ENCODE results near the gene TRIM38.
A peak's percentile ranks its signal among the peaks of the same experiment; 100 is the strongest.
"Not testable (repeated sequence)": the region's sequence is repeated elsewhere in the genome, so short reads cannot be mapped to it uniquely, and the experiment has no call there.

TRIM38 gene

GRCh38 chr6:25927756-25928216 is 34.8 kb upstream of the TRIM38 start:
- Histone ChIP-seq H3K36me3 (ENCODE audit: insufficient read depth, low read length) (no peaks in the 10 kb centered on the region), H3K4me1 (ENCODE audit: control insufficient read depth, insufficient read depth, low read length, unreplicated experiment) (no peaks in the 10 kb centered on the region)

GRCh38 chr6:25928562-25929324 is 33.9 kb upstream of the TRIM38 start:
- Histone ChIP-seq H3K79me2 (ENCODE audit: control insufficient read depth, insufficient read depth, low read length, unreplicated experiment) (no peaks in the 10 kb centered on the region), H3K27me3 (ENCODE audit: insufficient read depth, low read length) (no peaks in the 10 kb centered on the region), H3K4me3 (ENCODE audit: low read depth, low read length) (no peak overlapping the region), H3K36me3 (ENCODE audit: insufficient read depth, low read length) (no peaks in the 10 kb centered on the region), H3K27ac (ENCODE audit: low read depth, low read length) (no peak overlapping the region), H3K4me1 (ENCODE audit: control insufficient read depth, insufficient read depth, low read length, unreplicated experiment) (no peaks in the 10 kb centered on the region), H2AFZ (ENCODE audit: low read length, unreplicated experiment) (no peak overlapping the region)

More at GRCh38 chr6:25927756-25928216, 34.8 kb upstream of the TRIM38 start:
- no peak overlapping the region for H2AFZ ChIP-seq (ENCODE audit: low read length, unreplicated experiment)
- H3K27ac ChIP-seq (ENCODE audit: low read depth, low read length), result no peak overlapping the region
- H3K27me3 ChIP-seq (ENCODE audit: insufficient read depth, low read length), result no peaks in the 10 kb centered on the region
- H3K79me2 ChIP-seq (ENCODE audit: control insufficient read depth, insufficient read depth, low read length, unreplicated experiment), result no peaks in the 10 kb centered on the region
- no peak overlapping the region for H3K4me3 ChIP-seq (ENCODE audit: low read depth, low read length)

GRCh38 chr6:25929785-25930184 is 32.8 kb upstream of the TRIM38 start:
- not testable (repeated sequence) for H3K27ac ChIP-seq (ENCODE audit: low read depth, low read length); H2AFZ ChIP-seq (ENCODE audit: low read length, unreplicated experiment); H3K79me2 ChIP-seq (ENCODE audit: control insufficient read depth, insufficient read depth, low read length, unreplicated experiment); H3K27me3 ChIP-seq (ENCODE audit: insufficient read depth, low read length); H3K4me3 ChIP-seq (ENCODE audit: low read depth, low read length); H3K4me1 ChIP-seq (ENCODE audit: control insufficient read depth, insufficient read depth, low read length, unreplicated experiment); H3K36me3 ChIP-seq (ENCODE audit: insufficient read depth, low read length)

- Histone ChIP-seq H3K4me1 (ENCODE audit: control insufficient read depth, insufficient read depth, low read length, unreplicated experiment) (peaks cover 5% of the 10 kb centered on the region), H3K79me2 (ENCODE audit: control insufficient read depth, insufficient read depth, low read length, unreplicated experiment) (no peaks in the 10 kb centered on the region), H3K36me3 (ENCODE audit: insufficient read depth, low read length) (no peaks in the 10 kb centered on the region), H3K27ac (ENCODE audit: low read depth, low read length) (no peak within 1 kb of the TSS), H3K4me3 (ENCODE audit: low read depth, low read length) (no peak within 1 kb of the TSS), H2AFZ (ENCODE audit: low read length, unreplicated experiment) (no peak within 1 kb of the TSS), H3K27me3 (ENCODE audit: insufficient read depth, low read length) (no peaks in the 10 kb centered on the region)
These were observed 31.8 kb upstream of the TRIM38 start, which contains the start of gene SLC17A2 for GRCh38 chr6:25930532-25931410. TSS of gene SLC17A2 (minus strand) at chr6:25930691. CDS start at chr6:25925796, 4,895 bp downstream.

- Histone ChIP-seq H3K4me3 (ENCODE audit: low read depth, low read length) (no peak overlapping the region), H3K4me1 (ENCODE audit: control insufficient read depth, insufficient read depth, low read length, unreplicated experiment) (peaks cover 5% of the 10 kb centered on the region), H3K27me3 (ENCODE audit: insufficient read depth, low read length) (no peaks in the 10 kb centered on the region), H3K27ac (ENCODE audit: low read depth, low read length) (no peak overlapping the region), H2AFZ (ENCODE audit: low read length, unreplicated experiment) (no peak overlapping the region), H3K36me3 (ENCODE audit: insufficient read depth, low read length) (no peaks in the 10 kb centered on the region), H3K79me2 (ENCODE audit: control insufficient read depth, insufficient read depth, low read length, unreplicated experiment) (no peaks in the 10 kb centered on the region)
These were observed 31.2 kb upstream of the TRIM38 start for GRCh38 chr6:25931411-25931709.

- no peaks in the 10 kb centered on the region for H3K36me3 ChIP-seq (ENCODE audit: insufficient read depth, low read length)
- no peak overlapping the region for H3K4me3 ChIP-seq (ENCODE audit: low read depth, low read length)
- H3K27ac ChIP-seq (ENCODE audit: low read depth, low read length), result peak overlapping the region; percentile 15
- peaks cover 5% of the 10 kb centered on the region for H3K4me1 ChIP-seq (ENCODE audit: control insufficient read depth, insufficient read depth, low read length, unreplicated experiment)
- no peaks in the 10 kb centered on the region for H3K27me3 ChIP-seq (ENCODE audit: insufficient read depth, low read length)
- H3K79me2 ChIP-seq (ENCODE audit: control insufficient read depth, insufficient read depth, low read length, unreplicated experiment), result no peaks in the 10 kb centered on the region
- no peak overlapping the region for H2AFZ ChIP-seq (ENCODE audit: low read length, unreplicated experiment)
These were observed 28.4 kb upstream of the TRIM38 start for GRCh38 chr6:25934156-25934555.

- H3K27me3 ChIP-seq (ENCODE audit: insufficient read depth, low read length), result no peaks in the 10 kb centered on the region
- no peak overlapping the region for H2AFZ ChIP-seq (ENCODE audit: low read length, unreplicated experiment)
- H3K27ac ChIP-seq (ENCODE audit: low read depth, low read length), result peak overlapping the region; percentile 15
- H3K36me3 ChIP-seq (ENCODE audit: insufficient read depth, low read length), result no peaks in the 10 kb centered on the region
- no peak overlapping the region for H3K4me3 ChIP-seq (ENCODE audit: low read depth, low read length)
- H3K79me2 ChIP-seq (ENCODE audit: control insufficient read depth, insufficient read depth, low read length, unreplicated experiment), result no peaks in the 10 kb centered on the region
- peaks cover 5% of the 10 kb centered on the region for H3K4me1 ChIP-seq (ENCODE audit: control insufficient read depth, insufficient read depth, low read length, unreplicated experiment)
These were observed 27.8 kb upstream of the TRIM38 start for GRCh38 chr6:25934735-25935313.

GRCh38 chr6:25935953-25936352 is 26.6 kb upstream of the TRIM38 start:
- H3K4me1 ChIP-seq (ENCODE audit: control insufficient read depth, insufficient read depth, low read length, unreplicated experiment), result peaks cover 5% of the 10 kb centered on the region
- no peaks in the 10 kb centered on the region for H3K36me3 ChIP-seq (ENCODE audit: insufficient read depth, low read length)
- H3K79me2 ChIP-seq (ENCODE audit: control insufficient read depth, insufficient read depth, low read length, unreplicated experiment), result no peaks in the 10 kb centered on the region

GRCh38 chr6:25939593-25939992 is 23.0 kb upstream of the TRIM38 start:
- H3K79me2 ChIP-seq (ENCODE audit: control insufficient read depth, insufficient read depth, low read length, unreplicated experiment), result no peaks in the 10 kb centered on the region
- H3K27me3 ChIP-seq (ENCODE audit: insufficient read depth, low read length), result no peaks in the 10 kb centered on the region
- no peak overlapping the region for H3K27ac ChIP-seq (ENCODE audit: low read depth, low read length)
- H2AFZ ChIP-seq (ENCODE audit: low read length, unreplicated experiment), result no peak overlapping the region
- H3K4me3 ChIP-seq (ENCODE audit: low read depth, low read length), result no peak overlapping the region
- no peaks in the 10 kb centered on the region for H3K36me3 ChIP-seq (ENCODE audit: insufficient read depth, low read length)
- no peaks in the 10 kb centered on the region for H3K4me1 ChIP-seq (ENCODE audit: control insufficient read depth, insufficient read depth, low read length, unreplicated experiment)

More at GRCh38 chr6:25935953-25936352, 26.6 kb upstream of the TRIM38 start:
- Histone ChIP-seq H3K4me3 (ENCODE audit: low read depth, low read length) (no peak overlapping the region), H3K27ac (ENCODE audit: low read depth, low read length) (no peak overlapping the region), H2AFZ (ENCODE audit: low read length, unreplicated experiment) (no peak overlapping the region), H3K27me3 (ENCODE audit: insufficient read depth, low read length) (no peaks in the 10 kb centered on the region)

GRCh38 chr6:25942561-25943147 is 19.9 kb upstream of the TRIM38 start:
- Histone ChIP-seq H3K4me3 (ENCODE audit: low read depth, low read length) (no peak overlapping the region), H2AFZ (ENCODE audit: low read length, unreplicated experiment) (no peak overlapping the region), H3K79me2 (ENCODE audit: control insufficient read depth, insufficient read depth, low read length, unreplicated experiment) (no peaks in the 10 kb centered on the region), H3K36me3 (ENCODE audit: insufficient read depth, low read length) (no peaks in the 10 kb centered on the region), H3K4me1 (ENCODE audit: control insufficient read depth, insufficient read depth, low read length, unreplicated experiment) (no peaks in the 10 kb centered on the region), H3K27ac (ENCODE audit: low read depth, low read length) (no peak overlapping the region), H3K27me3 (ENCODE audit: insufficient read depth, low read length) (no peaks in the 10 kb centered on the region)

Data from ACC112 (cell line).